GM18517 (cell line): ENCODE results near the gene RIOX2.

Experiments used
- ATAC-seq: cut with Tn5 transposase; IDR thresholded peaks from one replicate; pipeline ENCODE4 v1.9.1; 2021; ENCODE audit warnings: mild to moderate bottlenecking, moderate library complexity; ENCODE audit not compliant: unreplicated experiment

The RIOX2 gene

GRCh38 chr3:97956051-97956450 is 16.2 kb downstream of the RIOX2 start:
- ATAC-seq = no peak

DNA sequence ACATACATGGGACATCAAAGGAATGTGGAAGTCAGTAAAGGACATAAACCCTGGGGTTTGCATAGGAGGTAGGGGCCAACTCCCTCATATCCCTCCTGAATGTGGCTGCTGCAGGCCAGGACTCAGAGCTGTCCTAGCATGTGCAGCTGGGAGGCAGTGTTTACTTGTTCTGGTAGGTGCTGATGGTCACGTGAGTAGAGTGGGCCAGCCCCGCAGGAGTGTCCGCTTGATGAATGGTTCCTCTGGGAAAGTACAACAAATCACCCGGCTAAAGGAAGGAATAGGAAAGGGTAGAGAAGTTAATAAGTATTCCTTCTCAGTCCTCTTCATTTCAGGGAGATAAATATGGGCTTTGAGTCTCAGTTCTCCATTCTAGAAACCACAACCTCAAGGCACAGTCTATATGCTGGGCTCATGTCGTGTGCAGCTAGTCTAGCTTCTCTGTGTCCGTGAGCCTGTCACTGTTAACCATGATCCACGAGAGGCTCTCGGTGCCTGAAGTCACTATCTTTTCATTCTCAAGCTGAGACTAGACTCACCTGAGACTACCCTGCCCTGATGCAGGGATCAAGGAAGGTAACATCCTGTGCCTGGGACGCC is 17.9 kb downstream of the RIOX2 start:
- ATAC-seq = no peak

DNA sequence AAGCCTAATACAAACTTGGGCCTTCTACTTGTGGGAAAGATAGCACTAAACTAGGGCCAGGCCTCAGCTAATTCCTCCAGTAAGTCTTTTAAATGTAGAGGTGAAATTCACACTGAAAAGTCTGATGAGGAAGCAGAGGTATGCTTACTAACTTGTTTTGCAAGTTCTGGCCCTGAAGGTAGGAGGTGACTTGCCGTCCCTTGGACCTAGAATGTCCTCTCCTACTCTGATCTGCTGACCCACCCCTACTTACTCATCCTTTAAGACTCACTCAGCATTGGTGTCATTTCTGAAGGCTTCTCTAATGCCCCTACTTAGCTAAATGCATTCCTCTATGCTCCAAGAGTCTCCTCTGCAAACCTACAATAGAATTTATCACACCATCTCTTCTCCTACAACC is 19.4 kb downstream of the RIOX2 start:
- ATAC-seq = no peak

DNA sequence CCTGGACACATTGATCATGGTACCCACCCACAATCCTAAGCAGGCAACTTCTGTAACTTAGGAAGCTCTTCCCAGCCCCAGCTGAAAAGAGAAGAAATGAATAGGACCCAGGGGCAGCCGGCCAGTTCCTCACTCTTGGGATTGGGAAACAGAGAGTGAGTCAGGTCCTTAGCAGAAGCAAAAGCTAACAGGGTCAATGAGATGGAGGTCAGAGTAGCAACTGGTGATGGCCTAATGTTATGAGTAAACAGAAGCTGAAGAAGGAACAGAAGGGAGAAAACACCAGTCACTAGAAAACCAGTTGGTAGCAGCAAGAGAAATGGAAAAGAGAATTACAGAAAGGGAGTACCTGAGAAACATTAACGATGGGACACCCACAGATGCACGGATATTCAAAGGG is 20.0 kb downstream of the RIOX2 start:
- ATAC-seq = no peak

DNA sequence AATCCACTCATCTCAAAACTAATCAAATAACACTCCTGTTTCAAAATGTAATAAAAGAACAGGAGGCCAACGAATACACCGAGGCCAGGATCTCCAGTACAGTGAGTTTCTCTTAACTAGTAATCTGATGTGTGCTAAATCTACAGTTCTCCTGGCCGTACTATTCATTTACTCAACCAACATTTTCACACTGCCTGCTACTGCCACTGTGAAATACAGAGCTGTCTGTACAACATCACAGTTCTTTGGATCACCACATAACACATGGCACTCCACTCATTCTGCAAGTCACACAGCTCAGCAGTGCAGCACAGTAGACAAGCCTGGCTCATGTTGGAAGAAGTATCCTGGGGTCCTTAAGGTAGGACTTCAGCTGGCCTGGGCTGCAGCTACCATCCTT is 21.9 kb downstream of the RIOX2 start:
- no peak for ATAC-seq

GRCh38 chr3:97949743-97950142 is 22.5 kb downstream of the RIOX2 start:
- ATAC-seq = no peak

GRCh38 chr3:97949110-97949485 is 23.1 kb downstream of the RIOX2 start:
- ATAC-seq = no peak

DNA sequence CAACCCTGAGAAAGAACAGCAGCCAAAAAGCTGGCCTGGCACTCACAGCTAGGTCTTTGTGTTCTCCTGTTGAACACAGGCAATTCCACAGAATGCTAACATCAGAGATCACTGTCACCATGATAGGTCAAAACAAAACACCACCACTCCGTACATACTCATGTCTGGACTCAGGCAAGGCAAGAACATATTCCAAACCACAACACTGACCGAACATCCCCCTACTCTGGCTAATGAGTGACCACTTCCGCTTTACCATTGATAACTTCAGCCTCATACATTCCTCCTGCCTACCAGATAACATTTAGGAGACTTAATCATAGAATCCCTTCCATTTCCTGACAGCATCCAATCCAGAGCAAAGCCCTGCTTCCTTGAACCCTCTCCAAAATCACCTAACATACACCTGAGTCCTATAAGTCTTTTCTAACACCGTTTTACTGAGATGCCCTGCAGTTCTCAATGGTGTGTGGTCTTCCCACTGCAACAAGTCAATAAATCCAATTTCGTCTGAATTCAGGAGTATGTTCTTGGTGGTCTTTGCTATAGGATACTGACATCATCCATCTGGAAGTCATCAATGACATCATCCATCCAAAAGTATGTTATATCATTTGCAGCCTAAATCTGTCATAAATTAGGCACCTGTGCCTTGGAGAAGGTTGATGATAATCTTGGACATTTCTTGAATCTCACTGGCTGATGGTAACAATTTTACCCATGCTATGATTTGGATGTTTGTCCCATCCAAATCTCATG is 23.7 kb downstream of the RIOX2 start:
- ATAC-seq = no peak

- no peak for ATAC-seq
These were observed 29.3 kb downstream of the RIOX2 start for GRCh38 chr3:97942801-97943546.

- no peak for ATAC-seq
These were observed 32.2 kb downstream of the RIOX2 start for GRCh38 chr3:97940034-97940433.

- no peak for ATAC-seq
These were observed 32.8 kb downstream of the RIOX2 start for GRCh38 chr3:97939401-97939800.

DNA sequence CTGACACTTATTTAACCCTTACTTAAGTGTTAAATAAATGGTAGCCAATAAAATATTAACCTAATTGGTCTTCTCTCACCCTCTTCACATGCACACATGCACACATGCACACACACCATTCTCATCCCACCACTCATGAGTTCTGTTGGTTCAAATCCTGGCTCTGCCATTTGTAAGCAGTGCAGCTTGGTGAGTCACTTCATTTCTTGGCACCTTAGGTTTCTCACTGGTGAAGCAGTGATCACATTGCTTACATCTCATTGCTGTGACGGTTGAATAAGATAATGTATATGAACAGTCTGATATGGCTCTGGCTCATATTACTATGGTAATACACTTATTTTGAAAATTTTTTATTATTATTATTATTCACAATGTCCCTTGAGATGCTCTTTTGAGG is 33.8 kb downstream of the RIOX2 start:
- no peak for ATAC-seq

DNA sequence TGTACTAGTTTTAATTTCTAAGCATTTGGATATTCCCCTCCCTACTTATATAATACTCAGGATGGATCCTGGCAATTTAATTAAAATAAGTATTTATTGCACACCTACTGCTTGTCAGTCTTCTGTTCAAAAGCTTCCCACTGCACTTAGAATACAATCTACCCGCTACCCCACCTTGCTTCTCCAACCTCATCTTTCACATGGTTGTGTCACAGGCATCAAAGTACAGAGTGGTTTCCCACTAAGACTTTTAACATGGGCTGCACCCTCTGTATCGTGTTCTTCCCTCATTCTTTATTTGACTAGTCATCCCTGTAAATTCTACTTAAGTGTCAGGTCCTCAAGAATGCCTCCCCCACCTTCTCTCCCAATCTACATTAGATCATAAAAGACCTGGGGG is 35.0 kb downstream of the RIOX2 start:
- no peak for ATAC-seq

GRCh38 chr3:97935842-97936241 is 36.4 kb downstream of the RIOX2 start:
- no peak for ATAC-seq

DNA sequence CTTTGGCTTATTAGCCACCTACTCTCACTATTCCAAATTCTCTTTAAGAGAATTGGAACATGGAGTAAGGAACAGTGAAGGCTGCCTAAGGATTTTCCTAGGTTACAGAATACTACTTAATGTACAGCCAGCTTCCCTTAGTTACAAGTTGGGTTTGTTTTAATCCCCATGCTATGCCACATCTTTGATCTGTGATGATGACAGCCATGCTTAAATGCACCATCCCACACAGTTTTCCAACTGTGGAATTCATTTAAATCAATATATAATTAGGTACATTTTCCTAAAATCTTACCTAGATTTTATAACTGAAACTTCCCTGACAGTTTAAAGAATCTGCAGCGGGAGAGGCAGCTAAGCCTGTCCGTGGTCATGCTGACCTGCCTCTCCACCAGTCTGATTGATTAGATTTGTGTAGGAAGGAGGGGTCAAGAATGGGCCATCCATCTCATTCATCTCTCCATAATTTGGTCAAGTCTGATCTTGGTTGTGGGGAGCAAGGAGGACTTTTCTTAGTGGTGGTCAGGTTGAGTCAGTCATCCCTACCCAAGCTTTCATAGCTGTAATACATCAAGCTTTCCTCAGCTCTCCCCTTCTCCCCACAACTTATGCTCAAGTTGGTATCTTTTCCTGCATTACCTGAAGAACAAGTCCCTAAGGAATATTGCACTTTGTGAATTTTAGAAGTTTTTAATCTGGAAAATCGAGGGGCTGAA is 37.1 kb downstream of the RIOX2 start:
- no peak for ATAC-seq

GRCh38 chr3:97932387-97932801 is 39.8 kb downstream of the RIOX2 start:
- no peak for ATAC-seq

- ATAC-seq = no peak
These were observed 41.0 kb downstream of the RIOX2 start for GRCh38 chr3:97931218-97931617.

GRCh38 chr3:97930018-97930417 is 42.2 kb downstream of the RIOX2 start:
- no peak for ATAC-seq

GRCh38 chr3:97928986-97929385 is 43.2 kb downstream of the RIOX2 start:
- ATAC-seq = no peak

GRCh38 chr3:97927704-97928103 is 44.5 kb downstream of the RIOX2 start:
- ATAC-seq = no peak

DNA sequence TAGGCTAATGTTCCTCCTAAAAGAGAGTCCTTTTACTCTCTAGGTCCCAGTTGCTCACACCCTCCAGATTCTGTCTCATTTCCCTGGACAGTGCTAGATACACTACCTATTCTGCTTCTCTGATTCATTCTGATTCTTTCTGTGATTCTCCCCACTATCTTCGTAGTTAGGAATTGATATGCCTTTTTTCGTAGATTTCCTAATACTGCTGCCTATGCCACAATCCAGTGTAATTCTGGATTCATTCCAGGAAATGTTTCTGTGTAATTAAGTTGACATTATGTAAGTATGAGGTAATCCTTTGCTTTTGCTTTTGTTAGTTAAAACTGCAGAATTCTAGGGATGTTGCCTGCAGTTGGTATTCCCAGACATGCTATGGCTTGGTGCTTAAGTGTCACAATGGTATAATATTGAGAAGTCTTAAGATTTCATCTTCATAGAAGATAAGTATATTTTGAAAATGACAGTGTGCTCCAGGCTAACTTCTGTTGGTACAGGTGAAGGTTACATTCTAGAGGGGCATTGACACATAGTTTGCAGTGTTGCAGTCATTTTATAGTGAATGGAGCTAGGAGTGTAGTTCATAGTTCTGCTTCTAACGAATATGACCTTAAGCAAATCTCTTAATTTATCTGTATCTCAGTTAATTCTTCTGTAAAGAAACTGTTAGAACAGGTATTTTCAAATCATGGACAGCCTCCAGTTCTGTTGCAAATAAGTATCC is 54.3 kb downstream of the RIOX2 start:
- ATAC-seq = no peak
